Cerebellar nuclear complex (tissue), 1 donor: ENCODE measurements around the gene KRT222.

Source experiments
- DNase-seq, 2 experiments: peaks; one replicate each; lab custom pipeline; 2025; lab: John Stamatoyannopoulos, UW

The KRT222 gene

GRCh38 chr17:40615068-40615840, 49.7 kb downstream of the KRT222 start:
- no peak for DNase-seq

GRCh38 chr17:40614431-40615067, 50.4 kb downstream of the KRT222 start:
- no peak for DNase-seq

GRCh38 chr17:40613467-40614154, 51.4 kb downstream of the KRT222 start:
- no peak for DNase-seq

GRCh38 chr17:40612599-40613244, 52.3 kb downstream of the KRT222 start:
- DNase-seq: no peak

- DNase-seq: no peak
Observed at GRCh38 chr17:40611840-40612474, 53.0 kb downstream of the KRT222 start.

GRCh38 chr17:40610359-40610758, 54.6 kb downstream of the KRT222 start:
- DNase-seq: no peak

GRCh38 chr17:40608061-40608581, 56.9 kb downstream of the KRT222 start:
- DNase-seq: no peak

GRCh38 chr17:40607641-40608040, 57.3 kb downstream of the KRT222 start:
- DNase-seq: no peak

- no peak for DNase-seq
Observed at GRCh38 chr17:40606548-40607353, 58.2 kb downstream of the KRT222 start.

- no peak for DNase-seq
Observed at GRCh38 chr17:40605306-40605705, 59.7 kb downstream of the KRT222 start.
